Lung microvascular endothelial cell (primary cell): Measurements from ENCODE around the gene SIRT7. TPM values are rescaled to one million over a fixed set of nuclear protein-coding genes. Genes with fewer than 3 reads are reported as not detected.

Experiments
- DNase-seq, 2 donors: peaks; one replicate each; pipeline versions ENCODE4 v3.0.0 to v3.0.0-alpha.2; 2010; ENCODE audit warnings: low read depth in 2 of 2
- total RNA-seq: library from RNA; depleted of rRNA; stranded (reverse); fragments of >200 nt; gene quantifications from 2 replicates; pipeline ENCODE4 v1.2.1, GENCODE V29; 2014

The SIRT7 gene
- total RNA-seq, 1 donor from 2014 or later, result 13.1 TPM

GRCh38 chr17:81905993-81906392 is 12.0 kb downstream of the SIRT7 start:
- no peak for DNase-seq

- DNase-seq, result no peak
Measured at GRCh38 chr17:81905424-81905875, 12.5 kb downstream of the SIRT7 start.

DNA sequence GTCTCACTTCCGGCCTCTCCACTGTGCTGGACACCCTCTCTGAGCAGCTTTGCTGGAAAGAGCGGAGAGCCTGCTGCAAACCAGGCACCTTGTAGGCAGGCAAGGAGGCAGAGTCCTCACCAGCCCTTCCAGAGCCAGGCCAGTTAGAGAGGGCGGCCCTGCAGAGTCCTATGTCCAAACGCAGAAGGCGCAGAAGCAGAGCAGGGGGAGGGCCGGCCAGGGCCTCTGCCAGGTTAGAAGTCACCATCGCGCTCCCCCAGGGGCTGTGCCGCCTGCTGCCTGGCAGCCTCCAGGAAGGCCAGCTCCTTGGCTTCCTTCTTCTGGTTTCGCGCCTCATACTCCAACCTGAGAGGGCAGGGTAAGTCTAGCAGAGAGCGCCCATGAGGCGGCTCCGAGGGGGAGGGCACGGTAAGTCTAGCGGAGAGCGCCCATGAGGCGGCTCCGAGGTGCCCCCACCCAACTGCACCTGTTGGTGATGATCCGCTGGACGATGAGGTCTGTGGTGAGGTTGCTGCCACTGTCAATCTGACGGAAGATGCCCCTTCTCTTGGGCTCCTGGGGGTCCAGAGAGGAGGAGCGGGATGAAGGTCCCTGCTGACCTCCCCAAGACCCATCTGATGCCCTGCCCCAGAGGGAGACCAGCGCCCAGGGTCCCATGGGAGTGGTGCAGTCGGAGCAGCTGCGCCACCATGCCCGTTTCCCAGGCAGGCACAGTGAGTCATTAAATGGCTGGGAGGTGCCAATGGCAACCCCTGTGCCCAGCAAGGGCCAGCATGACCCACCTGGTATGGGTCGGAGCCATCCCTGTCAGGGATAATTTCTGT is 13.2 kb downstream of the SIRT7 start:
- no peak for DNase-seq

GRCh38 chr17:81903896-81904599 is 13.9 kb downstream of the SIRT7 start:
- DNase-seq, result no peak

DNA sequence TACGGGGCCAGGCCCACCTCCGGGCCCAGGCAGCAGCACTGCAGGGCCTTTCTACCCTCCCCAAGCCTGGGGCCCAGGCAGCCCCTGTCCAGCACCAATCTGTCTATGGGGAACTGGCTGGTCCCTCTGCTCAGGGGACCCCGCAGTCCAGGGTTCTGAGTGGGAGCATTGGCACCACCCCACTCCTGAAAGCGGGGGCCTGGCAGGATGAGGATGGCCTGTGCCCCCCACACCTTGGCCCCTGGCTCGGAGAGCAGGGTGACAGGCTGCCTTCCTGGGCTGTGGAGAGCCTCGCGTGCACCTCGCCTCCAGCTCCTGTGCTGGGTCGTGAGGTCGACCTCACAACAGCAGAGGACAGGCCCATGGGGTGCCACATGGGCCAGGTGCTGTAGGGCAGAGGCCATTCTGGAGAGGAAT is 14.6 kb downstream of the SIRT7 start:
- DNase-seq, result no peak

DNA sequence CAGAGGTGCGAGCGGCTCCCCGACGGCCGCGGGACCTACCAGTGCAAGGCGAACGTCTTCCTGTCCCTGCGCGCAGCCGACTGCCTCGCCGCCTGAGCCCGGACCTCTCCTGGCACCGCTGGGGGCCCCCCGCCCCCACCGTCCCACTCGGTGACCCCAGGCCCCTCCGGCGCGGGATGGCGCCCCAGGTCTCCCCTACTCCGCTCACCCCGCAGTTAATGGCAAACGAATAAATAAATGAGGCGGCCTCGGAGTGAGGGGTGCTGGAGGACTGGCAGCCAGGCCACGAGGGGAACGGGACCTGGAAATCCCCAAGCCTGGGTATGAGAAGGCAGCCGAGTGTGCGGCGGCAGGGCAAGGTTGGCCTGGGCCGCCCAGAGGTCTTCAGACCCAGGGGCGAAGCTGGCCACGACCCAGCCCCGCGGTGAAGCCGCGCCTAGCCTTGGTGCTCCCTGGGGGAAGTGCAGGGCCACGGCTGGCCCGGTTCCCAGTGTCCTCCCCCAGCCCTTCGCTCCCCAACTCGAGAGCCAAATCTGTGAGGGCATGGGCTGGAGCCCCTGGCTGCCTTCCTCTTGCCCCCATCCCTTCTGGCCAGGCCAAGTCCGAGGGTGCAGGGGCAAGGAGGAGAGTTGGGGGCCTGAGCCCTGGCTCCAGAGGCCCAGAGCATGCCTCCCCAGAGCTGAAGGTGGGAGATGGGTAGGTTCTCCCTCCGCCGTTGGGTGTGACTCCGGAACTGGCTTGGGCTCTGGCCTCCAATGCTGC is 15.1 kb downstream of the SIRT7 start:
- DNase-seq, result no peak

DNA sequence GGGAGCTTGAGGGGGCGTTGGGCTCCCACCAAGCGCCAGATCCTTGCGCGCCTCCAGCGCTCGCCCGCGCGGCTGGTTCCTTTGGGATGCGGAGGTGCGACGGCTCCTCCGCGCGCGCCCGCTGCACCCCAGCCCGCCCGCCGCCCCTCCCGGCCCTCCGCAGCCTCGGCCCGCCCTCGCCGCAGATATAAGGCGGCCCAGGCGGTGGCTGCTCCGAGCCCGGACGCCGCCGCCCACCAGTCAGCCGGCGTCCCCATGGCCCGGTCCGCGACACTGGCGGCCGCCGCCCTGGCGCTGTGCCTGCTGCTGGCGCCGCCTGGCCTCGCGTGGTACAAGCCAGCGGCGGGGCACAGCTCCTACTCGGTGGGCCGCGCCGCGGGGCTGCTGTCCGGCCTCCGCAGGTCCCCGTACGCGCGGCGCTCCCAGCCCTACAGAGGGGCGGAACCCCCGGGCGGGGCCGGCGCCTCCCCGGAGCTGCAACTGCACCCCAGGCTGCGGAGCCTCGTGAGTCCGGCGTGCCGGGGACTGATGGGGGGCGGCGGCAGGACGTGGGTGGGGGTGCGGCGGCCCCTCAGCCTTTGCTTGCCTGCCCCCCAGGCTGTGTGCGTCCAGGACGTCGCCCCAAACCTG is 15.8 kb downstream of the SIRT7 start, which contains the start of gene NPB:
Gene NPB (plus strand): TSS at position 216 of the 630 bp plus-strand sequence. CDS start 40 bp downstream, at position 256.
- DNase-seq, result peak; percentile 11 to 51

DNA sequence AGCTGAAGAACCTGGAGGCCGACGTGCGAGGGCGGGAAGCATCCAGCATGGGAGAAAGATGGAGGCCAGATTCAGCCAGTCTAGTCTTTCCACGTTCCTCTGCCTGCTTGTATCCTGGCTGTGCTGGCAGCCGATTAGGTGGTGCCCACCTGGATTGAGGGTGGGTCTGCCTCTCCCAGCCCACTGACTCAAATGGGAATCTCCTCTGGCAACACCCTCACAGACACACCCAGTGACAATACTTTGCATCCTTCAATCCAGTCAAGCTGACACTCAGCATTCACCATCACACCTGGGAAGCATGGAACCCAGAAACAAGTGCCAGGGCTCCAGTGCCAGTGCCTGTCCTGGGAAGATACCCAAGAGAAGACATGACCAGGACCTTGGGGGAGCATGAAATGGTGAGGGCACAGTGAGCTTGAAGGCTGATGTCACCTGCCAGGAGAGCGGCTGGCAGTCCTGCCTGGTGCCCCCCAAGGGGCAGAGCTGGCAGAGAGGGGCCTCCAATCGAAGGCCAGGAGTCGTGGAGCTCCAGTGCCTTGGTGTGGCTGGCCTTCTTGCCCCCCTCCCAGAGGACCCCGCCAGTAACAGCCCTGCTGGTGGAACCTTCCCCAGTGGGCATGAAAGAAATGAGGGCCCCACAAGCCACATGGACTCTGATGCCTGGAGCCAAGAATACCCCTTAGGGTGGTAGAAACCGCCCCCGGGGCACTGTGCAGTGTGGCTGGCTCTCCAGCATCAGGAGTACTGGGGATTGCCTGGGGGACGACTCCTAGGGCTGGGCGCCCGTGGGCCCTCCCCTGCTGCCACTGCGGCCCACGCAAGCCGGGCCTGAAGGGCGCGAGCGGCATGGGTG is 16.6 kb downstream of the SIRT7 start:
- DNase-seq, result no peak

DNA sequence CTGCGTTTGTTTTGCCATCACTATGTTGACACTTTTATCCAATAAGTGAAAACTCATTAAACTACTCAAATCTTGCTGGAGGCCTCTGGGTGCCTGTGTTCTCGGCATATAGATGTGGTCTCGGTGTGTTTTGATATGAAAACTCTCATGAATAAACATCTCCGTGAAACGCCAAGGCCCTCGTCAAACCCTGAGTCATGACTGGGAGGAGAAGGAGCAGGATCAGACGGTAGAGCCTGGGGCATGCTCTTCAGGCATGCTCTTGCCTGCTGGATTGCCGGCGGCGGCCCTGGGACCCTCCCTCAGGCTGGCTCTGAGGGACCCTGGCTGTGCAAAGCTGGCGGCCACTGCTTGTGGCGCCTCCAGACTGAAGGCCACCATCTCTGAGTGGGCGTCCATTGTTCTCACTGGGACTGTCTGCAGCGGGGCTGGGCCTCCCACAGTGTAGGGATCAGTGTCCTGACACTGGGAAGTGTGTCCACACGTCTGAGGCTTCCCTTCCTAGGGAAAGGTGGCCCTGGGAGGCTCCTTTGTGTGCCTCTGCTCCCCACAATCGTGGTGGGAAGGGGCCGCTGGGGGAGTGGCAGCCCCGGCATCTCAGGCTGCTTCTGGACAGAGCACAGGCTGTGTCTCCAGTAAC is 17.7 kb downstream of the SIRT7 start:
- DNase-seq, result no peak

DNA sequence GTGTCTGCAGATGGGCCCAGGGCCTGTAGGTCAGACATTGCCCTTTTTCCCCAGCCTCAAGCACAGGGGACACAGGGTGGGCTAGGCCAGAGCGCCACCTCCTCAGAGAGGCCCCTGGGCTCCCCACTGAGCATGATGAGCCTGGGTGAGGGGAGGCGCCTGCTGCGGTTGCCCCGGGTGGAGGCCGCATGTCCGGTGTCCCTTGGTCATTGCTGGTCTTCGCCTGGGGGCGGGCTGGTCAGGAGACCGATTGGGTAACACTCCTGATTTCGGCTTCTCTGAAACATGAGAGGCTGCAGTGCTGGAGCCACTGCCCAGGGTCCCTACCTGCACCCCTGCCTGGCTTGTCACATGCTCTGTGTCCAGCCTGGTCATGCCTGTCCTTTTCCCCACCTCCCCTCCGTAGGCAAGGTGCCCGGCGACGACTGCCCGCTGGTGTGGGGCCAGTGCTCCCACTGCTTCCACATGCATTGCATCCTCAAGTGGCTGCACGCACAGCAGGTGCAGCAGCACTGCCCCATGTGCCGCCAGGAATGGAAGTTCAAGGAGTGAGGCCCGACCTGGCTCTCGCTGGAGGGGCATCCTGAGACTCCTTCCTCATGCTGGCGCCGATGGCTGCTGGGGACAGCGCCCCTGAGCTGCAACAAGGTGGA is 18.3 kb downstream of the SIRT7 start:
- DNase-seq, result no peak

DNA sequence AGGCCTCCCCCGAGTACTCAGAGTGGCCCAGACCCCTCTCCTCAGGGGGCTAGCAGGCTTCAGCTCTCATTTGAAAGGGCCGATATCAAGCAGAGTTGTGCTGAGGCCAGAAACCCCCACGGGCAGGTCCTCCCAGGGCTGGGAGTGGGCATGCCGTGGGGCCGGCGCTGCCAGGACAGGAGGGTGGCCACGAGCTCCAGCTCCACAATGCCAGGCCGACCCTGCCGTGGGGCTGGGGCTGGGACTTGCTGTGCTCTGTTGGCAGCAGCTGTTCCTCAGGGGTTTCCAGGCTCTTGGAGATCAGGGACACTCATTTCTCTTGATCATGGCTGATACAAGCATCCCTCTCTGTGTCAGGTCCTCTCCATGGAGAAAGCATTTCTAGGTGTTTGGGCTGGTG is 19.1 kb downstream of the SIRT7 start:
- DNase-seq, result no peak

- peak in 1 of 2 donors; percentile 19 for DNase-seq
Measured at GRCh38 chr17:81898029-81898866, 19.7 kb downstream of the SIRT7 start.

GRCh38 chr17:81895400-81895799 is 22.6 kb downstream of the SIRT7 start:
- DNase-seq, result no peak

GRCh38 chr17:81891303-81891552 is 26.7 kb downstream of the SIRT7 start:
- DNase-seq, result no peak

DNA sequence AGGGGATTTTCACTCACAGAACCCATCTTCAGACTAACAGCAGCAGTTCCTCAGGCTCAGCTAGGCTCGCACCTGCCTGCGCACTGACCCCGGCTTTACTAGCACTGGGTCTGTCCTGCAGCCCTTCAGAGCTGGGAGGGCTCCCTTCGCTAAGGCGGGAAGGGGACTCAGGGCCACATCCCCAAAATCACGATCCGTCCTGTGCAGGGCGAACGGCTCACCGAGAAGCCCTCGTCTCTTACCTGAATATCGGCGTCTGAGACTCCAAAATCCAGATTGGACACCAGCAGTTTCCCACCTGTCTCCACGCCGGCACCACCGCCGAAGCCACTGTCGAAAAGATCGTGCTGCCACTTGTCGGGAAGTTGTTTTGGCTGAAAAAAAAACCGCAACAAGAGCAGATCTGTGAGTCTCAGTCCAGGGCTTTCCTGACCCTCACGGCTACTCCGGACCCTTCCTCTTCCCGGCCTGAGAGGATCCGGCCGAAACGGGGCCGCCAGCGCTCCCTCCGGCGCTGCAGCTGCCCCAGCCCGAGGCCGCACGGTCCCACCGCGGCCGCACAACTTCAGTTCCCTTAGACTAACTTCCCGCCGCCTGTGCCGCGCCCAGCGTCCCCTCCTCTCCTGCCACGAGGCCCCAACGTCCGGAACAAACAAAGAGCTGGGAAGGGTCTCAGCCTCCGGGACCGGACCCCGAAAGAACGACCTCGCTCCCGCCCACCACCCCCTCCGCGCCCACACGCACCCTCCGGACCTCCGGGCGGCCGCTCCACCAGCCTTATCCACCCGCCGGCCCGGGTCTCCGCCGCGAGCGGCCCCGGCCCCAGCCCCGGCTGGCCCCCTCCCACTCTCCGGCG is 27.3 kb downstream of the SIRT7 start:
- DNase-seq, result peak; percentile 47 to 60

DNA sequence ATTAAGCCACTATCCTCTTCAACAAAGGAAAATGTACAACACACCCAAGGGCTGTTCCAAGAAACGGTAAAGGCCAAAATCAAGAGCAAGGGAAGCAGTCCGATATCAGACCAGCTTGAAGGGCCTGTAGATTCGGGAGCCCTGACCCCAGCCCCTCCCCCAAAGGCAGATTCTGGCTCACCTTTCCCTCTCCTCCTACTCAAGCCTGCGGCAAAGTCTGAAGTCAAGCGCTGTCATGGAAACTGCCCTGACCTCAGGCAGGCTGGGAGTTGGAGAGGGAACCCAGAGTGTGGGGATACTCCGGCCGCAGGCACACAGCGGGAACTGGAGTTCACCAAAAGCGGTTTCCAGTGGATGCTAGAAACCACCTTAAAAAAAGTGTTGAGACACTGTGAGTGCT is 28.4 kb downstream of the SIRT7 start:
- DNase-seq, result no peak

- no peak for DNase-seq
Measured at GRCh38 chr17:81888988-81889595, 28.9 kb downstream of the SIRT7 start.
